ENCODE measurements around the gene CAMKK1.
A peak's percentile ranks its signal among the peaks of the same experiment; 100 is the strongest.

The CAMKK1 gene

DNA sequence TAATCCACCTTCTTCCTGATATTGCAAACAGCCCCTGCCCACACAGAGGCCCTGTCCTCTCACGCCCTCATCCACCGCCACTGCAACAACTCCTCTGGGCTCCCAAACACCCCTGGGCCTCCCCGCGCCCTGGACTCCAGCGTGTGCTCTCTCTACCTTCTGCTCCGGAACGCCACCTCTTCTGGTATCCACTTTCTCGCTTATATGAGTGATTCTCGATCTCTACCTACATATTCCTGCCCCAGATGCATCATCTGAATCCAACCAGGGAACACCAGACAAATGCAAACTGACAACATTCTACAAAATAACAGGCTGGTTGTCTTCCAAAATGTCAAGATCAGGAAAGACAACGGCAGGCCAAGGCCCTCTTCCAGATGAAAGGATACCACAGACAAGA, 19.0 kb downstream of the CAMKK1 start:
- intact Hi-C loops (cut with DNase I; ENCODE audit: low total_unique reads): no loop called here
- TF ChIP-seq, protein P1, sequence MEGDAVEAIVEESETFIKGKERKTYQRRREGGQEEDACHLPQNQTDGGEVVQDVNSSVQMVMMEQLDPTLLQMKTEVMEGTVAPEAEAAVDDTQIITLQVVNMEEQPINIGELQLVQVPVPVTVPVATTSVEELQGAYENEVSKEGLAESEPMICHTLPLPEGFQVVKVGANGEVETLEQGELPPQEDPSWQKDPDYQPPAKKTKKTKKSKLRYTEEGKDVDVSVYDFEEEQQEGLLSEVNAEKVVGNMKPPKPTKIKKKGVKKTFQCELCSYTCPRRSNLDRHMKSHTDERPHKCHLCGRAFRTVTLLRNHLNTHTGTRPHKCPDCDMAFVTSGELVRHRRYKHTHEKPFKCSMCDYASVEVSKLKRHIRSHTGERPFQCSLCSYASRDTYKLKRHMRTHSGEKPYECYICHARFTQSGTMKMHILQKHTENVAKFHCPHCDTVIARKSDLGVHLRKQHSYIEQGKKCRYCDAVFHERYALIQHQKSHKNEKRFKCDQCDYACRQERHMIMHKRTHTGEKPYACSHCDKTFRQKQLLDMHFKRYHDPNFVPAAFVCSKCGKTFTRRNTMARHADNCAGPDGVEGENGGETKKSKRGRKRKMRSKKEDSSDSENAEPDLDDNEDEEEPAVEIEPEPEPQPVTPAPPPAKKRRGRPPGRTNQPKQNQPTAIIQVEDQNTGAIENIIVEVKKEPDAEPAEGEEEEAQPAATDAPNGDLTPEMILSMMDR (IDR thresholded peaks at IDR 0.05): no peak
- H3K4me3 ChIP-seq: no peak overlapping the region
- no peaks in the 10 kb centered on the region for H3K27me3 ChIP-seq
- H3K9me3 ChIP-seq: no peaks in the 10 kb centered on the region
- H3K36me3 ChIP-seq: peaks cover 27 to 80% (median 69%) of the 10 kb centered on the region in 3 donors
- no peaks in the 10 kb centered on the region for H3K4me1 ChIP-seq
- no peak overlapping the region for H3K27ac ChIP-seq
- no peak for DNase-seq

DNA sequence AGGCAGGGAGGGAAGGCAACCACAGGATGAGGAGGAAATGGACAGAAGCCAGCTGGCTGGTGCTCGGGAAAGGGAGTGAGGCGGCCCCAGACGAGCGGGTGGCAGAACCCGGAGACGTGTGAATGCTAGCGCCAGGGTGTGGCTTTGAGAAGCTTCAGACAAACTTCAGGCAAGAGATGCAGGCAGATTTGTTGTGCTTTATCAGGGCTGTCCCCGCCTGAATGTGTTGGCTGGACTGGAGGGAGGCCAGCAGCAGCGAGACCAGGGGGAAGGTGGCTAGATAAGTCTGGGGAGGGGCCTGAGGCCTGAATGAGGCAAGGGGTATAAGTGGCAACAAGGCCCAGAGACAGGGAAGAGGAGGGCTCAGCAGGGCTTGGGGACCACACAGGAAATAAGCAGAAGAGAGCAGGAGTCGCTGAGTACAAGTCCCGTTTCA, 22.0 kb downstream of the CAMKK1 start:
- TF ChIP-seq, protein P1 (IDR thresholded peaks at IDR 0.05): no peak
- H3K27me3 ChIP-seq: no peaks in the 10 kb centered on the region
- H3K4me3 ChIP-seq: no peak overlapping the region
- H3K27ac ChIP-seq: no peak overlapping the region
- H3K9me3 ChIP-seq: no peaks in the 10 kb centered on the region
- no peak for DNase-seq
- intact Hi-C loops (cut with DNase I; ENCODE audit: low total_unique reads): no loop called here
- no peaks in the 10 kb centered on the region for H3K4me1 ChIP-seq
- peaks cover 24 to 72% (median 52%) of the 10 kb centered on the region in 3 donors for H3K36me3 ChIP-seq

DNA sequence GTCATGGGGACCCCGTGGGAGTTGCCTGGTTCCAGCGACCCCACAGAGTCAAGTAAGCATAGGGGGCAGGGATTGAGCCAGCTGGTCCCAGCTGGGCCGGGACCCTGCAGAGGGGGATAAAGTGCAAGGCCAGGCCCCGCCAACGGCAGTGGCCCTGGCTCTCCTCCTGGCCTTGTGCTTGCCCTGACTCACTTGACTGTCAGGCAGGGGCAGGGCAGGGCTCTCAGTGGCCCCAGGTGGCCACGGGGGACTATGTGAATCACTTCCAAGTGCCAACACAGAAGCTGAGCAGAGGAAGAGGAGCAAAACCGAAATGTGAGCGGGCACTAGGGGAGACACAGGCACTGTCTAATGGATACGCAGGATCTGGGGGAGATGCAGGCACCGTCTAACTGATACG, 25.2 kb downstream of the CAMKK1 start:
- Histone ChIP-seq H3K27me3 (no peaks in the 10 kb centered on the region), H3K9me3 (no peaks in the 10 kb centered on the region), H3K27ac (no peak overlapping the region), H3K4me3 (no peak overlapping the region), H3K4me1 (peaks cover 0 to 12% (median 7%) of the 10 kb centered on the region in 4 donors), H3K36me3 (peaks cover 8 to 51% (median 24%) of the 10 kb centered on the region in 3 donors)
- TF ChIP-seq, protein P1 (IDR thresholded peaks at IDR 0.05): no peak
- no peak for DNase-seq
- intact Hi-C loops (cut with DNase I; ENCODE audit: low total_unique reads): no loop called here

DNA sequence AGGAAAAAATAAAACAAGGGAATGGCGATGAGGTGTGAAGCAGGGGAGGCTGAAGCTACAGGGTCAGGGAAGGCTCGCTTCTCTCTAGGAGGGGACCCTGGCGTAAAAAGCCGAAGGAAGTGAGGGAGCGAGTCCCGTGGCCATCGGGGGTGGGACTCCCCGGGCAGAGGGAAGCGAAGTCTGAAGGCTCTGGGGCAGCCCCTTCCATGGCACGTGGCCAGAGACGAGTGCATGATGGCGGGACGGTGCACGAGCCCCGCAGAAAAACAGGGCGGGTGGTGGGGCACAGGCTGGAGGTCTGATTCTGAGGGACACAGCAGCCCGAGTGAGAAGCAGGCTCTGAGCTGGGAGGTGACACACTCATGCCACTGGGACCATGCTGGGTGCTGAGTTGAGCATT, 25.7 kb downstream of the CAMKK1 start:
- intact Hi-C loops (cut with DNase I; ENCODE audit: low total_unique reads): no loop called here
- H3K27ac ChIP-seq: no peak overlapping the region
- TF ChIP-seq, protein P1 (IDR thresholded peaks at IDR 0.05): no peak
- DNase-seq: no peak
- H3K9me3 ChIP-seq: no peaks in the 10 kb centered on the region
- peaks cover 8 to 50% (median 21%) of the 10 kb centered on the region in 3 donors for H3K36me3 ChIP-seq
- H3K4me1 ChIP-seq: peaks cover 0 to 12% (median 7%) of the 10 kb centered on the region in 4 donors
- H3K4me3 ChIP-seq: no peak overlapping the region
- no peaks in the 10 kb centered on the region for H3K27me3 ChIP-seq

DNA sequence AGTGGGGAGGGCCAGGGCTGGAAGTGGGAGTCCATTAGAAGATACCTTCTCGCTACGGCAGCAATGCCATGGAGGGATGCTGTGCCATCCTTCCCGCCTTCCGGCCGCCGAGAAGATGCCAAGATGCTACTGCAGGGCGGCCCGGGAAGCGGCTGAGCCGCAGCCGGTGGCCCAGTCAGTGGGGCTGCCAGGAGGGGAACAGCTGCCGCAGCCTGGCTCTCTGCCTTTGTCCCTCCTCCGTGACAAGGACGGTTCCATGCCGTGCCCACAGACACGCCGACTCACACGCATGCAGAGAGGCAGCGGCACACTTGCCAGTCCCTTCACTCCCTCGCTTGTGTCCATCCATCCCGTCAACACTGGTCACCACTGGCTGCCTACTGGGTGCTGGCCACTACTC, 26.6 kb downstream of the CAMKK1 start:
- Histone ChIP-seq H3K27me3 (no peaks in the 10 kb centered on the region), H3K36me3 (peaks cover 3 to 52% (median 23%) of the 10 kb centered on the region in 3 donors), H3K27ac (no peak overlapping the region), H3K4me1 (peaks cover 0 to 12% (median 7%) of the 10 kb centered on the region in 4 donors), H3K9me3 (no peaks in the 10 kb centered on the region), H3K4me3 (no peak overlapping the region)
- TF ChIP-seq, protein P1 (IDR thresholded peaks at IDR 0.05): no peak
- no peak for DNase-seq
- intact Hi-C loops (cut with DNase I; ENCODE audit: low total_unique reads): no loop called here

DNA sequence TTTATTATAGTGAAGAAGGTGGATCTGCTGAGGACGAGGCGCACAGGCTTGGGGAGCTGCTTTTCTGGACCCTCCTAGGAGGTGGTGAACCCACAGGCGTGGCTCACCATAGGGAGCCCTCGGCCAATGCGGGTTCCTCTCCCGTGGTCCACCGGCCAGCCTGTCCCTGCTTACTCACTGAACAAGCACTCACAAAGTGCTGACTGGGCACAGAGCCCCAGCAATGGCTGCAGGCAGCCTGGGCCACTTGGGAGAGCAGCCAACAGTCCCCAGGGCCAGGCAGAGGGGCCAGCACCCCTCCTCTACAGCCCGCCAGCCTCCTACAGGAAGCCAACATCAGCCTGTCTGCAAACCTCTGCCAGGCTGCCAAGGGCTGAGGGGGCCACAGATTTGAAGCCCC, 27.7 kb downstream of the CAMKK1 start:
- intact Hi-C loops (cut with DNase I; ENCODE audit: low total_unique reads): no loop called here
- peak overlapping the region; percentile 13 to 44 for H3K27ac ChIP-seq
- H3K9me3 ChIP-seq: no peaks in the 10 kb centered on the region
- H3K4me3 ChIP-seq: no peak overlapping the region
- H3K36me3 ChIP-seq: peaks cover 11 to 63% (median 29%) of the 10 kb centered on the region in 3 donors
- DNase-seq: no peak
- no peaks in the 10 kb centered on the region for H3K27me3 ChIP-seq
- TF ChIP-seq, protein P1 (IDR thresholded peaks at IDR 0.05): no peak
- peaks cover 0 to 12% (median 7%) of the 10 kb centered on the region in 4 donors for H3K4me1 ChIP-seq

Measured in tibial artery (tissue), 4 donors.